ENCODE measurements around the gene SNAPC2. TPM values are rescaled to one million over a fixed set of nuclear protein-coding genes. Genes with fewer than 3 reads are reported as not detected.
A peak's percentile ranks its signal among the peaks of the same experiment; 100 is the strongest.

The SNAPC2 gene
- total RNA-seq, 6 donors from 2014 or later = 5.2 to 28.0 (median 19.2) TPM

DNA sequence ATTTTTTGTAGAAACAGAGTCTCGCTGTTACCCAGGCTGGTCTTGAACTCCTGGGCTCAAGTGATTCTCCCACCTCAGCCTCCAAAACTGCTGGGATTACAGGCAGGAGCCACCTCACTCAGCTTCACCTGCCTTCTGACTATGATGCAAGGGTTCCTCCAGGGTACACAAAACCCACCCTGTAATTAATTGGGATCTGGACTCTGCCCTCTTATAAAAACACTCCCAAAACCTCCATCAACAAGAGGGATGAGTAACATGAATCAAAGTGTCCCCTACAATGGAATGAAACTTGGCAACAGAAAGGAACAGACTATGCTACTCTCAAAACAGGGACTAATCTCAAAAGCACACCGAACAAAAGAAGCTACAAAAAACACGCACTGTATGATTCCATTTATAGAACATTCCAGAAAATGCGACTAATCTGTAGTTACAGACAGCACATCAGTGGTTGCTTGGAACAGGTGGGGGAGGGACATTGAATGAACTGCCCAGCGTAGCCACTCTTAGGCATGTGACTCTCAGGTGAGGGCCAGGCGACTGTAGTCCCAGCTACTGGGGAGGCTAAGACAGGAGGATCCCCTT, 42.8 kb upstream of the SNAPC2 start:
- DNase-seq (no peak), ATAC-seq (ENCODE audit: low FRiP score in 2 of 2) (no peak)
- Histone ChIP-seq H3K4me3 (no peak overlapping the region), H3K9me3 (no peaks in the 10 kb centered on the region), H3K27me3 (peaks cover 0 to 27% (median 13%) of the 10 kb centered on the region in 4 donors), H3K4me1 (peaks cover 9 to 22% (median 13%) of the 10 kb centered on the region in 4 donors), H3K27ac (no peak overlapping the region), H3K36me3 (no peaks in the 10 kb centered on the region)
- TF ChIP-seq, protein P1, sequence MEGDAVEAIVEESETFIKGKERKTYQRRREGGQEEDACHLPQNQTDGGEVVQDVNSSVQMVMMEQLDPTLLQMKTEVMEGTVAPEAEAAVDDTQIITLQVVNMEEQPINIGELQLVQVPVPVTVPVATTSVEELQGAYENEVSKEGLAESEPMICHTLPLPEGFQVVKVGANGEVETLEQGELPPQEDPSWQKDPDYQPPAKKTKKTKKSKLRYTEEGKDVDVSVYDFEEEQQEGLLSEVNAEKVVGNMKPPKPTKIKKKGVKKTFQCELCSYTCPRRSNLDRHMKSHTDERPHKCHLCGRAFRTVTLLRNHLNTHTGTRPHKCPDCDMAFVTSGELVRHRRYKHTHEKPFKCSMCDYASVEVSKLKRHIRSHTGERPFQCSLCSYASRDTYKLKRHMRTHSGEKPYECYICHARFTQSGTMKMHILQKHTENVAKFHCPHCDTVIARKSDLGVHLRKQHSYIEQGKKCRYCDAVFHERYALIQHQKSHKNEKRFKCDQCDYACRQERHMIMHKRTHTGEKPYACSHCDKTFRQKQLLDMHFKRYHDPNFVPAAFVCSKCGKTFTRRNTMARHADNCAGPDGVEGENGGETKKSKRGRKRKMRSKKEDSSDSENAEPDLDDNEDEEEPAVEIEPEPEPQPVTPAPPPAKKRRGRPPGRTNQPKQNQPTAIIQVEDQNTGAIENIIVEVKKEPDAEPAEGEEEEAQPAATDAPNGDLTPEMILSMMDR (IDR thresholded peaks at IDR 0.05) = no peak
- TF ChIP-seq POLR2AphosphoS5 (IDR thresholded peaks at IDR 0.05) (no peak), POLR2A (IDR thresholded peaks at IDR 0.05) (no peak), EP300 (IDR thresholded peaks at IDR 0.05) (no peak)
- WGBS, 2 donors = 83 to 84% methylated on average over 6 of the region's 6 CpGs

GRCh38 chr19:7879111-7879807, 40.9 kb upstream of the SNAPC2 start:
- no peaks in the 10 kb centered on the region for H3K9me3 ChIP-seq
- ATAC-seq (ENCODE audit: low FRiP score in 2 of 2) (peak in 1 of 2 donors; percentile 42), DNase-seq (no peak)
- TF ChIP-seq POLR2AphosphoS5 (IDR thresholded peaks at IDR 0.05) = no peak
- TF ChIP-seq, protein P1 (IDR thresholded peaks at IDR 0.05) = no peak
- no peak for TF ChIP-seq POLR2A (IDR thresholded peaks at IDR 0.05)
- TF ChIP-seq EP300 (IDR thresholded peaks at IDR 0.05) = no peak
- no peak overlapping the region for H3K4me3 ChIP-seq
- H3K36me3 ChIP-seq = no peaks in the 10 kb centered on the region
- peaks cover 0 to 9% (median 4%) of the 10 kb centered on the region in 4 donors for H3K27me3 ChIP-seq
- no peak overlapping the region for H3K27ac ChIP-seq
- 73 to 81% methylated on average over 4 to 18 of the region's 18 CpGs for WGBS, 2 donors
- H3K4me1 ChIP-seq = peaks cover 0 to 6% (median 5%) of the 10 kb centered on the region in 4 donors

GRCh38 chr19:7879836-7880235, 40.3 kb upstream of the SNAPC2 start:
- H3K27me3 ChIP-seq = peaks cover 0 to 3% (median under 1%) of the 10 kb centered on the region in 4 donors
- no peak for ATAC-seq (ENCODE audit: low FRiP score in 2 of 2)
- H3K9me3 ChIP-seq = no peaks in the 10 kb centered on the region
- H3K36me3 ChIP-seq = no peaks in the 10 kb centered on the region
- TF ChIP-seq, protein P1 (IDR thresholded peaks at IDR 0.05) = no peak
- TF ChIP-seq EP300 (IDR thresholded peaks at IDR 0.05) (no peak), POLR2A (IDR thresholded peaks at IDR 0.05) (no peak), POLR2AphosphoS5 (IDR thresholded peaks at IDR 0.05) (no peak)
- 79 to 84% methylated on average over 19 of the region's 19 CpGs for WGBS, 2 donors
- no peak for DNase-seq
- no peak overlapping the region for H3K27ac ChIP-seq
- peaks cover 0 to under 1% (median 0%) of the 10 kb centered on the region in 4 donors for H3K4me1 ChIP-seq
- H3K4me3 ChIP-seq = no peak overlapping the region

DNA sequence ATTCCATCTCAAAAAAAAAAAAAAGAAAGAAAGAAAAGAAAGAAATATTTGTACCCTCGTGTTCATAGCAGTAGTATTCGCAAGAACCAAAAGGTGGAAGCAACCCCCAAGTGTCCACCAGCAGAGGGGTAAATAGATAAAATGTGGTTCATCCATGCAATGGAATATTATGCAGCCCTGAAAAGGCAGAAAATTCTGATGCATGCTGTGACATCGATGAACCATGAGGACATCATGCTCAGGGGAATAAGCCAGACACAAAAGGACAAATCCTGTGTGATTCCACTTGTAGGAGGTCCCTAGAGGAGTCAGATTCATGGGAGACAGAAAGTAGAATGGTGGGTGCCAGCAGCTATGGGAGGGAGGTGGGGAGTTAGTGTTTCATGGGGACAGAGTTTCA, 38.2 kb upstream of the SNAPC2 start:
- no peak overlapping the region for H3K27ac ChIP-seq
- WGBS, 2 donors = 89 to 93% methylated on average over 3 of the region's 3 CpGs

More for the DNA sequence above, 38.2 kb upstream of the SNAPC2 start:
- H3K9me3 ChIP-seq = no peaks in the 10 kb centered on the region
- H3K27me3 ChIP-seq = no peaks in the 10 kb centered on the region
- DNase-seq (no peak), ATAC-seq (ENCODE audit: low FRiP score in 2 of 2) (no peak)
- TF ChIP-seq POLR2AphosphoS5 (IDR thresholded peaks at IDR 0.05) (no peak), EP300 (IDR thresholded peaks at IDR 0.05) (no peak), POLR2A (IDR thresholded peaks at IDR 0.05) (no peak)
- TF ChIP-seq, protein P1 (IDR thresholded peaks at IDR 0.05) = no peak
- H3K4me3 ChIP-seq = no peak overlapping the region
- H3K36me3 ChIP-seq = no peaks in the 10 kb centered on the region
- no peaks in the 10 kb centered on the region for H3K4me1 ChIP-seq

Data from upper lobe of left lung (tissue), 6 donors.